HCT116 (cell line): Measurements from ENCODE around the gene ITGAE. TPM values are rescaled to one million over a fixed set of nuclear protein-coding genes. Genes with fewer than 3 reads are reported as not detected.

Source experiments
- ATAC-seq: fragments of 200-7000 bp; cut with Tn5 transposase; 2 replicates; pipeline ENCODE4 v1.9.1; 2020; ENCODE audit warnings: mild to moderate bottlenecking, moderate library complexity
- BruUV-seq: library from RNA; stranded (reverse); fragments of 400-500 nt; replicated peaks from 2 replicates; lab custom pipeline; 2021; lab: Mats Ljungman, UMichigan
- CTCF ChIA-PET: fragments of 300-600 bp; sonication (Branson Sonifier 250); formaldehyde crosslinking; loops from one replicate; lab custom pipeline; 2021; ENCODE audit warnings: antibody characterized with exemption; lab: Charles Lee
- POLR2A ChIA-PET: fragments of 300-600, 350-600 bp; sonication (Branson Sonifier 250); formaldehyde crosslinking; loops from one replicate; lab custom pipeline; 2021; ENCODE audit warnings: antibody characterized with exemption; lab: Charles Lee
- RAD21 ChIA-PET, 2 experiments: fragments of 300-600 bp; sonication (Branson Sonifier 250); formaldehyde crosslinking; loops; one replicate each; lab custom pipeline; 2023; ENCODE audit warnings: low total read pairs in 2 of 2; ENCODE audit not compliant: uncharacterized antibody in 2 of 2, unreplicated experiment in 2 of 2, low non-redundant PET in 1 of 2; lab: Charles Lee
- DNase-seq: peaks from one replicate; pipeline ENCODE4 v3.0.0-alpha.2; 2010; ENCODE audit warnings: low read depth, low spot score
- H2AFZ ChIP-seq: fragments of 200-600 bp; shearing (Covaris generic), sonication (generic); 2 replicates; pipeline ENCODE4 v1.6.1; 2017; ENCODE audit warnings: low read depth, mixed run types, mixed read lengths, antibody characterized with exemption, low read length; ENCODE audit not compliant: poor library complexity, severe bottlenecking
- H3K27ac ChIP-seq: 2 replicates; pipeline ENCODE4 v1.5.1; 2012; ENCODE audit warnings: low read depth, low read length
- H3K27me3 ChIP-seq: fragments of 200-600 bp; sonication (generic); 2 replicates; pipeline ENCODE4 v1.6.1; 2016; ENCODE audit warnings: mixed run types, low read length, mixed read lengths; ENCODE audit not compliant: insufficient read depth
- H3K36me3 ChIP-seq, 2 experiments: fragments of 200-500 bp in 1 of 2; fragments of 200-600 bp in 1 of 2; sonication (Bioruptor generic) in 1 of 2; sonication (generic) in 1 of 2; 2 replicates each; pipeline versions ENCODE4 v1.5.1 to v1.6.1; 2014 to 2016; ENCODE audit warnings: low read length in 2 of 2, inconsistent platforms in 1 of 2, mixed read lengths in 1 of 2, mixed run types in 1 of 2; ENCODE audit not compliant: insufficient read depth in 2 of 2, control insufficient read depth in 1 of 2
- H3K4me1 ChIP-seq, 2 experiments: fragments of 200-600 bp in 1 of 2; sonication (generic) in 1 of 2; 2 replicates each; pipeline versions ENCODE4 v1.5.1 to v1.6.1; 2012 to 2017; ENCODE audit warnings: low read length in 2 of 2, inconsistent platforms in 1 of 2, mild to moderate bottlenecking in 1 of 2, mixed read lengths in 1 of 2, mixed run types in 1 of 2, moderate library complexity in 1 of 2; ENCODE audit not compliant: insufficient read depth in 2 of 2, control insufficient read depth in 1 of 2
- H3K4me2 ChIP-seq: fragments of 200-600 bp; sonication (generic); 2 replicates; pipeline ENCODE4 v1.6.1; 2017; ENCODE audit warnings: mixed run types, low read length, mixed read lengths
- H3K4me3 ChIP-seq, 2 experiments: fragments of 200-600 bp in 1 of 2; sonication (generic) in 1 of 2; replicated peaks in 1 of 2; 2 replicates each; pipeline ENCODE4 v1.5.1; 2011 to 2016; ENCODE audit warnings: low read length in 2 of 2, control low read depth in 1 of 2, low read depth in 1 of 2, mild to moderate bottlenecking in 1 of 2, mixed read lengths in 1 of 2, mixed run types in 1 of 2
- H3K79me2 ChIP-seq: fragments of 200-600 bp; sonication (generic); 2 replicates; pipeline ENCODE4 v1.6.1; 2017; ENCODE audit warnings: mild to moderate bottlenecking, mixed run types, low read length, moderate library complexity, mixed read lengths; ENCODE audit not compliant: insufficient read depth
- H3K9ac ChIP-seq: fragments of 200-600 bp; sonication (generic); 2 replicates; pipeline ENCODE4 v1.6.1; 2016; ENCODE audit warnings: low read length, mixed read lengths
- H3K9me2 ChIP-seq: fragments of 200-600 bp; sonication (generic), shearing (Covaris generic); 2 replicates; pipeline ENCODE4 v1.6.1; 2017; ENCODE audit warnings: mixed run types, mild to moderate bottlenecking, moderate library complexity; ENCODE audit not compliant: insufficient read depth
- H3K9me3 ChIP-seq, 2 experiments: fragments of 200-500 bp in 1 of 2; fragments of 200-600 bp in 1 of 2; sonication (Bioruptor generic) in 1 of 2; sonication (generic) in 1 of 2; 2 replicates each; pipeline ENCODE4 v1.6.1; 2014 to 2017; ENCODE audit warnings: low read length in 2 of 2, mixed read lengths in 2 of 2, inconsistent platforms in 1 of 2, low read depth in 1 of 2, mild to moderate bottlenecking in 1 of 2, mixed run types in 1 of 2, moderate library complexity in 1 of 2; ENCODE audit not compliant: control insufficient read depth in 1 of 2, insufficient read depth in 1 of 2
- H4K20me1 ChIP-seq: fragments of 200-600 bp; sonication (generic), shearing (Covaris generic); 2 replicates; pipeline ENCODE4 v1.6.1; 2017; ENCODE audit warnings: mixed run types, mild to moderate bottlenecking, moderate library complexity; ENCODE audit not compliant: insufficient read depth
- ATF3 ChIP-seq: IDR thresholded peaks from 2 replicates; pipeline ENCODE4 v1.6.1; 2012
- CBX3 ChIP-seq: IDR thresholded peaks from 2 replicates; pipeline ENCODE4 v1.6.1; 2012; ENCODE audit warnings: low read depth
- CEBPB ChIP-seq: IDR thresholded peaks from 2 replicates; pipeline ENCODE4 v1.6.1; 2012; ENCODE audit warnings: low read depth
- CTCF ChIP-seq, 3 experiments: fragments of 200-600 bp in 1 of 3; sonication (generic) in 1 of 3; IDR thresholded peaks in 2 of 3; conservative IDR thresholded peaks in 1 of 3; 2 replicates each; pipeline ENCODE4 v1.5.1; 2012 to 2017; ENCODE audit warnings: low read depth in 2 of 3, low read length in 2 of 3, antibody characterized with exemption in 1 of 3, borderline replicate concordance in 1 of 3, control low read depth in 1 of 3, mild to moderate bottlenecking in 1 of 3, mixed read lengths in 1 of 3, mixed run types in 1 of 3, moderate library complexity in 1 of 3; ENCODE audit not compliant: insufficient read depth in 1 of 3
- EGR1 ChIP-seq: IDR thresholded peaks from 2 replicates; pipeline ENCODE4 v1.6.1; 2012; ENCODE audit warnings: low read depth
- EZH2 ChIP-seq: fragments of 200-600 bp; sonication (generic); IDR thresholded peaks from 2 replicates; pipeline ENCODE4 v1.6.1; 2017; ENCODE audit warnings: antibody characterized with exemption, mixed run types
- EZH2phosphoT487 ChIP-seq: fragments of 200-600 bp; IDR thresholded peaks from 2 replicates; pipeline ENCODE4 v1.6.1; 2018; ENCODE audit warnings: antibody characterized with exemption, borderline replicate concordance
- JUND ChIP-seq: IDR thresholded peaks from 2 replicates; pipeline ENCODE4 v1.6.1; 2012
- POLR2AphosphoS5 ChIP-seq: IDR thresholded peaks from 2 replicates; pipeline ENCODE4 v1.6.1; 2011; ENCODE audit warnings: mild to moderate bottlenecking, low read depth, low read length, moderate library complexity
- RAD21 ChIP-seq: IDR thresholded peaks from 2 replicates; pipeline ENCODE4 v1.6.1; 2012; ENCODE audit warnings: low read depth, mild to moderate bottlenecking
- REST ChIP-seq: IDR thresholded peaks from 2 replicates; pipeline ENCODE4 v1.6.1; 2012; ENCODE audit warnings: low read depth
- SIN3A ChIP-seq: IDR thresholded peaks from 2 replicates; pipeline ENCODE4 v1.6.1; 2012; ENCODE audit warnings: low read depth
- SP1 ChIP-seq: IDR thresholded peaks from 2 replicates; pipeline ENCODE4 v1.6.1; 2012; ENCODE audit warnings: low read depth
- YY1 ChIP-seq: IDR thresholded peaks from 2 replicates; pipeline ENCODE4 v1.6.1; 2011; ENCODE audit warnings: low read length, low read depth, moderate library complexity, mild to moderate bottlenecking; ENCODE audit not compliant: insufficient replicate concordance; ENCODE audit errors: extremely low read depth
- ZBTB33 ChIP-seq: IDR thresholded peaks from 2 replicates; pipeline ENCODE4 v1.6.1; 2011; ENCODE audit warnings: mild to moderate bottlenecking, low read length, moderate library complexity; ENCODE audit not compliant: insufficient replicate concordance; ENCODE audit errors: extremely low read depth
- ZFX ChIP-seq: fragments of 450-650 bp; IDR thresholded peaks from 2 replicates; pipeline ENCODE4 v1.6.1; 2017
- ZNF274 ChIP-seq: fragments of 200-500 bp; sonication (Bioruptor generic); IDR thresholded peaks from 2 replicates; pipeline ENCODE4 v1.6.1; 2014; ENCODE audit warnings: mild to moderate bottlenecking, low read depth, low read length, inconsistent platforms
- intact Hi-C: fragments of 100-400 bp; cut with micrococcal nuclease; formaldehyde crosslinking; loops from 2 replicates; pipeline ENCODE4 v1.10.0; 2022
- total RNA-seq: library from RNA; stranded (reverse); gene quantifications from one replicate; pipeline ENCODE4 v1.2.1, GENCODE V29; 2021; ENCODE audit not compliant: unreplicated experiment

Gene ITGAE
- total RNA-seq, 1 experiment from 2014 or later = 19.9 TPM

GRCh38 chr17:3835410-3836229 lies 34.6 kb upstream of the ITGAE start:
- Histone ChIP-seq H3K79me2 (peaks cover 60% of the 10 kb centered on the region), H3K9ac (no peak overlapping the region)

More at GRCh38 chr17:3835410-3836229, 34.6 kb upstream of the ITGAE start:
- DNase-seq (no peak), ATAC-seq (no peak)
- H3K4me2 ChIP-seq = no peak overlapping the region
- CTCF ChIA-PET = no interaction called here
- peaks cover 12 to 14% of the 10 kb centered on the region in 2 experiments; a peak in 3 of 4 replicates for H3K36me3 ChIP-seq
- RAD21 ChIA-PET = no interaction called here
- no TSS peak for BruUV-seq
- TF ChIP-seq ZBTB33 (no peak), ATF3 (no peak), CBX3 (no peak), CTCF (IDR thresholded peaks at IDR 0.05 in 2 of 3, conservative IDR thresholded peaks at IDR 0.05 in 1 of 3; ENCODE audit: borderline replicate concordance in 1 of 3, insufficient read depth in 1 of 3, low read depth in 2 of 3, low read length in 2 of 3) (no peak), JUND (no peak), RAD21 (no peak), SIN3A (no peak), SP1 (no peak), REST (no peak), CEBPB (no peak), POLR2AphosphoS5 (no peak), ZFX (no peak), ZNF274 (no peak), EZH2 (no peak), EGR1 (no peak), EZH2phosphoT487 (no peak), YY1 (no peak)
- H3K4me3 ChIP-seq = no peak overlapping the region
- no peak overlapping the region for H3K27ac ChIP-seq
- no peaks in the 10 kb centered on the region for H3K9me2 ChIP-seq
- POLR2A ChIA-PET = no interaction called here
- intact Hi-C loops = no loop called here
- H4K20me1 ChIP-seq = peaks cover 9% of the 10 kb centered on the region; the same call in 1 of the 2 replicates
- no peak overlapping the region for H2AFZ ChIP-seq
- no peaks in the 10 kb centered on the region for H3K9me3 ChIP-seq
- H3K27me3 ChIP-seq = no peaks in the 10 kb centered on the region
- peaks cover 14 to 24% of the 10 kb centered on the region in 2 experiments for H3K4me1 ChIP-seq
